H1 (cell line): Measurements from ENCODE around the gene SULT2B1. TPM values are rescaled to one million over a fixed set of nuclear protein-coding genes. Genes with fewer than 3 reads are reported as not detected.
A peak's percentile ranks its signal among the peaks of the same experiment; 100 is the strongest.

Experiments
- CTCF ChIA-PET: fragments of 300-600 bp; sonication (Branson Sonifier 250); formaldehyde crosslinking; loops from one replicate; lab custom pipeline; 2021; ENCODE audit not compliant: partially characterized antibody; lab: Charles Lee
- POLR2A ChIA-PET: fragments of 300-600 bp; sonication (Branson Sonifier 250); formaldehyde crosslinking; loops from one replicate; lab custom pipeline; 2021; ENCODE audit warnings: inconsistent platforms; ENCODE audit not compliant: partially characterized antibody; lab: Charles Lee
- DNase-seq, 2 experiments: peaks; one replicate each; pipeline versions ENCODE4 v3.0.0 to v3.0.0-alpha.2; 2010 to 2022; ENCODE audit warnings: low spot score in 2 of 2, low read depth in 1 of 2, mixed read lengths in 1 of 2
- FAIRE-seq: peaks from 2 replicates; lab custom pipeline; 2011; peaks lifted over from hg19 to GRCh38; lab: Jason Lieb, UNC
- H2AFZ ChIP-seq: 2 replicates; pipeline ENCODE4 v1.8.1; 2012; ENCODE audit warnings: low read length, inconsistent platforms
- H2AK5ac ChIP-seq: 2 replicates; pipeline ENCODE4 v1.6.1; 2013; ENCODE audit warnings: low read depth, low read length
- H2BK120ac ChIP-seq: replicated peaks from 2 replicates; pipeline ENCODE3; 2013; ENCODE audit warnings: low read depth, low read length, inconsistent platforms
- H2BK12ac ChIP-seq: 2 replicates; pipeline ENCODE4 v1.6.1; 2013; ENCODE audit warnings: low read depth, low read length
- H2BK15ac ChIP-seq: 2 replicates; pipeline ENCODE4 v1.6.1; 2013; ENCODE audit warnings: low read length
- H2BK20ac ChIP-seq: 2 replicates; pipeline ENCODE4 v1.6.1; 2013; ENCODE audit warnings: low read length
- H2BK5ac ChIP-seq: 2 replicates; pipeline ENCODE4 v1.6.1; 2013; ENCODE audit warnings: low read depth, low read length
- H3K14ac ChIP-seq: 2 replicates; pipeline ENCODE4 v1.6.1; 2013; ENCODE audit warnings: inconsistent platforms; ENCODE audit not compliant: insufficient read length
- H3K18ac ChIP-seq: 2 replicates; pipeline ENCODE4 v1.6.1; 2013; ENCODE audit warnings: low read length; ENCODE audit errors: extremely low read depth
- H3K23ac ChIP-seq: 2 replicates; pipeline ENCODE4 v1.6.1; 2013; ENCODE audit warnings: inconsistent platforms; ENCODE audit not compliant: insufficient read length
- H3K23me2 ChIP-seq: 2 replicates; pipeline ENCODE4 v1.6.1; 2013; ENCODE audit warnings: low read depth, low read length
- H3K27ac ChIP-seq: 2 replicates; pipeline ENCODE4 v1.6.1; 2011; ENCODE audit warnings: low read depth, low read length, inconsistent platforms
- H3K27me3 ChIP-seq, 4 experiments: replicated peaks in 1 of 4; 1 replicate in 1 of 4; 2 replicates in 3 of 4; pipeline versions ENCODE4 v1.6.1 to v1.8.1; 2011 to 2013; ENCODE audit warnings: low read length in 3 of 4, mild to moderate bottlenecking in 3 of 4, inconsistent platforms in 2 of 4, mixed read lengths in 2 of 4, moderate library complexity in 1 of 4; ENCODE audit not compliant: control insufficient read depth in 3 of 4, insufficient read depth in 3 of 4; ENCODE audit errors: extremely low read depth in 1 of 4
- H3K36me3 ChIP-seq, 4 experiments: 2 replicates each; pipeline versions ENCODE4 v1.6.1 to v1.8.1; 2011 to 2013; ENCODE audit warnings: mild to moderate bottlenecking in 4 of 4, low read length in 3 of 4, moderate library complexity in 2 of 4, control low read depth in 1 of 4, inconsistent platforms in 1 of 4; ENCODE audit not compliant: insufficient read depth in 4 of 4, control insufficient read depth in 2 of 4
- H3K4ac ChIP-seq: replicated peaks from 2 replicates; pipeline ENCODE3; 2013; ENCODE audit warnings: low read length, low read depth, mixed read lengths, inconsistent platforms; ENCODE audit not compliant: insufficient read length
- H3K4me1 ChIP-seq, 4 experiments: replicated peaks in 1 of 4; 1 replicate in 1 of 4; 2 replicates in 3 of 4; pipeline versions ENCODE4 v1.6.1 to v1.8.1; 2011 to 2013; ENCODE audit warnings: low read length in 3 of 4, inconsistent platforms in 2 of 4, mixed read lengths in 1 of 4; ENCODE audit not compliant: insufficient read depth in 4 of 4, control insufficient read depth in 3 of 4
- H3K4me2 ChIP-seq, 2 experiments: 2 replicates each; pipeline versions ENCODE4 v1.6.1 to v1.8.1; 2011 to 2013; ENCODE audit warnings: low read depth in 2 of 2, low read length in 2 of 2, control low read depth in 1 of 2, inconsistent platforms in 1 of 2, mild to moderate bottlenecking in 1 of 2; ENCODE audit not compliant: insufficient read depth in 1 of 2
- H3K4me3 ChIP-seq, 4 experiments: fragments of 200-600, 300-600 bp in 1 of 4; sonication (generic), shearing (Covaris generic), sonication (Bioruptor Twin) in 1 of 4; 2 replicates each; pipeline versions ENCODE4 v1.5.1 to v1.8.1; 2011 to 2016; ENCODE audit warnings: low read length in 4 of 4, low read depth in 3 of 4, control low read depth in 2 of 4, inconsistent platforms in 2 of 4, mild to moderate bottlenecking in 2 of 4, mixed read lengths in 1 of 4, moderate library complexity in 1 of 4; ENCODE audit not compliant: insufficient read depth in 2 of 4; ENCODE audit errors: extremely low read depth in 1 of 4
- H3K56ac ChIP-seq: replicated peaks from 2 replicates; pipeline ENCODE3; 2013; ENCODE audit warnings: low read depth, mild to moderate bottlenecking, mixed read lengths, low read length, inconsistent platforms; ENCODE audit not compliant: insufficient read length
- H3K79me1 ChIP-seq: 2 replicates; pipeline ENCODE4 v1.6.1; 2013; ENCODE audit warnings: low read depth, low read length, control low read depth
- H3K79me2 ChIP-seq, 2 experiments: 2 replicates each; pipeline versions ENCODE4 v1.6.1 to v1.8.1; 2012 to 2013; ENCODE audit warnings: low read length in 2 of 2, mild to moderate bottlenecking in 2 of 2, inconsistent platforms in 1 of 2; ENCODE audit not compliant: insufficient read depth in 2 of 2, control insufficient read depth in 1 of 2
- H3K9ac ChIP-seq, 4 experiments: replicated peaks in 1 of 4; 1 replicate in 1 of 4; 2 replicates in 3 of 4; pipeline versions ENCODE4 v1.6.1 to v1.8.1; 2011 to 2013; ENCODE audit warnings: low read depth in 3 of 4, low read length in 3 of 4, control low read depth in 2 of 4, mild to moderate bottlenecking in 2 of 4, moderate library complexity in 2 of 4, inconsistent platforms in 1 of 4; ENCODE audit errors: extremely low read depth in 1 of 4
- H3K9me3 ChIP-seq, 2 experiments: 2 replicates each; pipeline versions ENCODE4 v1.6.1 to v1.8.1; 2012 to 2013; ENCODE audit warnings: mild to moderate bottlenecking in 2 of 2, moderate library complexity in 2 of 2, control low read depth in 1 of 2, inconsistent platforms in 1 of 2, low read depth in 1 of 2, low read length in 1 of 2, mixed read lengths in 1 of 2; ENCODE audit not compliant: insufficient read depth in 2 of 2
- H4K20me1 ChIP-seq, 2 experiments: replicated peaks in 1 of 2; 2 replicates each; pipeline versions ENCODE3 to v1.8.1; 2011 to 2013; ENCODE audit warnings: inconsistent platforms in 2 of 2, low read length in 2 of 2, mild to moderate bottlenecking in 1 of 2; ENCODE audit not compliant: insufficient read depth in 2 of 2, control insufficient read depth in 1 of 2
- H4K5ac ChIP-seq: 2 replicates; pipeline ENCODE4 v1.6.1; 2013; ENCODE audit warnings: low read length, low read depth, mixed read lengths, inconsistent platforms; ENCODE audit not compliant: insufficient read length
- H4K8ac ChIP-seq: 2 replicates; pipeline ENCODE4 v1.8.0; 2013; ENCODE audit warnings: mild to moderate bottlenecking, moderate library complexity, low read length, inconsistent platforms; ENCODE audit not compliant: insufficient read depth; ENCODE audit errors: extremely low read depth
- H4K91ac ChIP-seq: replicated peaks from 2 replicates; pipeline ENCODE3; 2013; ENCODE audit warnings: low read length, mixed read lengths, inconsistent platforms; ENCODE audit not compliant: insufficient read length
- ASH2L ChIP-seq: fragments of 200-600, 300-600 bp; sonication (generic); IDR thresholded peaks from one replicate; pipeline ENCODE4 v1.7.1; 2017; ENCODE audit warnings: low read length
- CHD2 ChIP-seq: IDR thresholded peaks from 2 replicates; pipeline ENCODE4 v1.6.1; 2012; ENCODE audit warnings: low read length, improper control_type of control experiment
- WGBS, 2 experiments: shearing (Covaris generic) in 1 of 2; methylation state at CpG; one replicate each; pipeline versions ENCODE4 v1.1.6 to v1.1.7; 2013 to 2015; ENCODE audit warnings: low lambda C conversion rate in 2 of 2, mixed read lengths in 2 of 2, inconsistent platforms in 1 of 2, low coverage in 1 of 2, missing lambda C conversion rate in 1 of 2; ENCODE audit not compliant: insufficient replicate concordance in 2 of 2, insufficient coverage in 1 of 2, insufficient read length in 1 of 2; ENCODE audit errors: extremely low coverage in 1 of 2, missing lambda C conversion rate in 1 of 2; 5-methylcytosine and 5-hydroxymethylcytosine counted together
- polyA plus RNA-seq, 7 experiments: library from polyadenylated mRNA; depleted of rRNA in 3 of 7; stranded (reverse) in 5 of 7; unstranded in 2 of 7; fragments of >200 nt in 5 of 7; fragments of 200-250 nt in 2 of 7; gene quantifications; 1 replicate in 5 of 7; 2 replicates in 1 of 7; 4 replicates in 1 of 7; pipeline versions ENCODE4 v1.2.1 to v1.2.3, GENCODE V29; 2011 to 2013; ENCODE audit warnings: missing spikeins in 2 of 7, mixed read lengths in 2 of 7
- total RNA-seq: library from RNA; stranded (reverse); fragmentation: NEBNext Ultra II Directional; extraction: Animal tissue kit (Norgen Biotek cat#: 25700); gene quantifications from 2 replicates; pipeline ENCODE4 v1.2.1, GENCODE V29; 2021

SULT2B1 gene
- total and polyA plus RNA-seq, 2 of the 8 experiments (the other 6 are each of a cell fraction or from before 2014, with no cell fraction given) = 1.5 to 2.6 TPM

DNA sequence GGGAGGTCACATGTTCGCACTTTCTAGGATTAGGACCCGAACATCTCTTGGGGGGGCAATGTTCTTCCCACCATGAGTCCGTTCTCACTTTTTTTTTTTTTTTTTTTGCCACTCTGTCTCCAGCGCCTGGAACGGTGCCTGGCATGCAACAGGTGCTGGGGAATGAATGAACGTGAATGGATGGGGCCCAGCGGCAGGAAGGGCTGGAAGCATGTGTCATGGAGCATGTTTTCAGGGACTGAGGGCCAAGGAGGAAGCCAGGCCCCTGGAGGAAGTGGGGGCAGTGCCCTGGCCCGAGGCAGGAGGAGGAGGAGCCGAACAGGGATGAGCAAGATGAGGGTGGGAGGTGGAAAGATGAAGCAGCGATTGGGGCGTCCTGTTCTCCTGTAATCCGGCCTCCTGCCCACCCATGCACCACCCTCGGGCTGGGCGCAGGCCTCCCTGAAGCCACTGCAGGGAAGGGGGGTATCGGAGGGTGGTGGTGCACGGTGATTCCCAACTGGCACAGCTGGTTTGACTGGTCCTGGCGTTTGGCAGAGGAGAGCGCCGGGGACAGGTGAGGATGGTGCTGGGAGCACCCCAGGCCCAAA is 8.8 kb upstream of the SULT2B1 start:
- no peak for FAIRE-seq
- Histone ChIP-seq H4K20me1 (no peaks in the 10 kb centered on the region), H3K4me1 (peaks cover 0 to 18% (median 10%) of the 10 kb centered on the region in 4 experiments; a peak in 6 of 7 replicates), H3K4me3 (no peak overlapping the region), H3K4me2 (peak overlapping the region; percentile 9 to 22; a peak in 3 of 4 replicates), H3K23ac (no peak overlapping the region), H2BK5ac (peak overlapping the region; percentile 92), H4K91ac (peak overlapping the region; percentile 91), H2BK15ac (peak overlapping the region; percentile 98), H3K9ac (no peak overlapping the region; a peak in 1 of 7 replicates), H3K36me3 (no peaks in the 10 kb centered on the region), H2AK5ac (no peak overlapping the region), H4K5ac (peak overlapping the region; percentile 59), H3K27ac (no peak overlapping the region), H2BK20ac (peak overlapping the region; percentile 61; the same call in 1 of the 2 replicates), H2AFZ (peak overlapping the region; percentile 24; the same call in 1 of the 2 replicates), H4K8ac (peak overlapping the region; percentile 80), H3K23me2 (peaks cover 3% of the 10 kb centered on the region; the same call in 1 of the 2 replicates), H3K56ac (no peak overlapping the region), H3K27me3 (no peaks in the 10 kb centered on the region), H3K79me2 (no peaks in the 10 kb centered on the region), H2BK120ac (peak overlapping the region; percentile 13), H3K14ac (no peak overlapping the region), H3K4ac (no peak overlapping the region), H3K79me1 (no peaks in the 10 kb centered on the region), H3K18ac (peak overlapping the region; percentile 71), H3K9me3 (no peaks in the 10 kb centered on the region), H2BK12ac (peak overlapping the region; percentile 95; the same call in 1 of the 2 replicates)
- ChIA-PET CTCF (interaction anchor here (1.2 to 2.4 kb wide), 2 partner anchors 38 to 41 kb away, joined by 4 to 8 read pairs; no protein-coding TSS in a partner anchor), POLR2A (interaction anchor here (1.1 to 1.4 kb wide), 2 partner anchors 11 to 14 kb away, joined by 3 read pairs; no protein-coding TSS in a partner anchor)
- WGBS, 2 experiments = 60% methylated on average over 19 of the region's 19 CpGs; no CpG with 5 or more reads in 1 of the 2 experiments
- peak; percentile 27 for TF ChIP-seq ASH2L
- no peak for TF ChIP-seq CHD2
- no peak for DNase-seq
